ENCODE measurements around the gene SLC44A5.

DNA sequence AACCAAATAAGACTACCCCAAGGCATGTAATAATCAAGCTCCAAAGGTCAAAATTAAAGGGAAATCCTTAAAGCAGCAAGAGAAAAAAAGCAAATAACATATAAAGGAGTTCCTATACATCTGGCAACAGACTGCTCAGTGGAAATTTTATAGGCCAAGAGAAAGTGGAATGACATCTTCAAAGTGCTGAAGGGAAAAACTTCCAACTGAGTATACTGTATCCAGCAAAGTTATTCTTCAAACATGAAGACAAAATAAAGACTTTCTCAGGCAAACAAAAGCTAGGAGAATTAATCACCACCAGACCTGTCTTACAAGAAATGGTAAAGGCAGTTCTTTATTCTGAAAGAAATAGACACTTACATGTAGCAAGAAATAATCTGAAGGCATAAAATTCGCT is 45.0 kb upstream of the SLC44A5 start:
- no peak for TF ChIP-seq EZH2 (IDR thresholded peaks at IDR 0.05)
- no peak for TF ChIP-seq FOXP2 (optimal IDR thresholded peaks at IDR 0.05; ENCODE audit: control extremely low read depth, extremely low read length, insufficient read depth)

Measured in SK-N-MC (cell line).